GM19043 (cell line): Measurements from ENCODE around the gene SLC39A9.
A peak's percentile ranks its signal among the peaks of the same experiment; 100 is the strongest.
"Not testable (repeated sequence)": the region's sequence is repeated elsewhere in the genome, so short reads cannot be mapped to it uniquely, and the experiment has no call there.

ENCODE experiments used
- ATAC-seq: cut with Tn5 transposase; IDR thresholded peaks from one replicate; pipeline ENCODE4 v1.9.1; 2021; ENCODE audit warnings: low read depth; ENCODE audit not compliant: unreplicated experiment

The SLC39A9 gene

GRCh38 chr14:69471916-69472315 lies 73.4 kb downstream of the SLC39A9 start:
- ATAC-seq = no peak

GRCh38 chr14:69473260-69473659 lies 74.8 kb downstream of the SLC39A9 start:
- ATAC-seq = no peak

- no peak for ATAC-seq
These were observed 75.5 kb downstream of the SLC39A9 start for GRCh38 chr14:69473946-69474345.

- no peak for ATAC-seq
These were observed 76.8 kb downstream of the SLC39A9 start for GRCh38 chr14:69475194-69475818.

GRCh38 chr14:69476824-69477450 lies 78.4 kb downstream of the SLC39A9 start:
- ATAC-seq = not testable (repeated sequence)

GRCh38 chr14:69478055-69478454 lies 79.6 kb downstream of the SLC39A9 start:
- ATAC-seq = not testable (repeated sequence)

- no peak for ATAC-seq
These were observed 81.2 kb downstream of the SLC39A9 start for GRCh38 chr14:69479696-69480095.

- no peak for ATAC-seq
These were observed 81.6 kb downstream of the SLC39A9 start for GRCh38 chr14:69480136-69480535.

GRCh38 chr14:69481815-69482568 lies 83.5 kb downstream of the SLC39A9 start:
- ATAC-seq = peak; percentile 90

- ATAC-seq = no peak
These were observed 85.4 kb downstream of the SLC39A9 start for GRCh38 chr14:69483765-69484443.

- no peak for ATAC-seq
These were observed 86.2 kb downstream of the SLC39A9 start, which contains the start of gene PLEKHD1 for GRCh38 chr14:69484444-69485314. TSS of gene PLEKHD1 (plus strand) at chr14:69484728. CDS start at chr14:69484966, 238 bp downstream.

GRCh38 chr14:69485315-69485660 lies 86.8 kb downstream of the SLC39A9 start:
- no peak for ATAC-seq

- ATAC-seq = no peak
These were observed 87.2 kb downstream of the SLC39A9 start for GRCh38 chr14:69485701-69486100.

GRCh38 chr14:69487226-69487625 lies 88.7 kb downstream of the SLC39A9 start:
- no peak for ATAC-seq

- no peak for ATAC-seq
These were observed 89.3 kb downstream of the SLC39A9 start for GRCh38 chr14:69487771-69488170.

GRCh38 chr14:69489495-69489894 lies 91.0 kb downstream of the SLC39A9 start:
- ATAC-seq = no peak

- ATAC-seq = no peak
These were observed 91.9 kb downstream of the SLC39A9 start for GRCh38 chr14:69490219-69490918.

GRCh38 chr14:69491193-69491592 lies 92.7 kb downstream of the SLC39A9 start:
- no peak for ATAC-seq

- no peak for ATAC-seq
These were observed 94.5 kb downstream of the SLC39A9 start for GRCh38 chr14:69493038-69493437.

GRCh38 chr14:69493791-69494190 lies 95.3 kb downstream of the SLC39A9 start:
- ATAC-seq = no peak
